Fibroblast of villous mesenchyme (primary cell): ENCODE data around the gene ZNF536. TPM values are rescaled to one million over a fixed set of nuclear protein-coding genes. Genes with fewer than 3 reads are reported as not detected.

ENCODE experiments used
- DNase-seq: peaks from one replicate; pipeline ENCODE4 v3.0.0-alpha.2; 2010; ENCODE audit warnings: low read depth
- H3K4me3 ChIP-seq: 2 replicates; pipeline ENCODE4 v1.5.1; 2011; ENCODE audit warnings: low read depth, mild to moderate bottlenecking, low read length
- CTCF ChIP-seq: IDR thresholded peaks from 2 replicates; pipeline ENCODE4 v1.5.1; 2012; ENCODE audit warnings: low read depth, mild to moderate bottlenecking, low read length; ENCODE audit not compliant: insufficient read depth
- total RNA-seq: library from RNA; depleted of rRNA; stranded (reverse); fragments of >200 nt; gene quantifications from 2 replicates; pipeline ENCODE4 v1.2.3, GENCODE V29; 2012

Gene ZNF536
- total RNA-seq, 1 donor: not detected

DNA sequence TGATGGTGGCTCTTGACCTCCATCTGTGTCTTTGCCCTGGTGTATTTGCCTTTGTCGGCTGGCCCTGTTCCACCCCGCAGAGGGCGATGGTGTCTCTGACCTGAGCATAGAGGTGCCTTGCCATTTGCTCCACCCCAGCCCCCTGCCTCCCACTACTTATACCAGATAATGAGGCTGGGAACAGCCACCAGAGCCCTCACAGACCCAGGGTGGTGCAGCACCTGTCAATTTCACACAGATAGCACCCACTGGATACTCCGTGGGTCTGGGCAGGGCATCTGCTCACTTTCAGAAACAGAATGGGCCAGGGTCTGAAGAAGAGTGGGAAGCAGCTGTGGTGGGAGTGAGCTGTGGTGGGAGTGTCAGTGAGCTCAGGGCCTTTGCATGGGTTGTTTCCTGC, 4.1 kb downstream of the ZNF536 start:
- no peak for DNase-seq
- no peak overlapping the region for H3K4me3 ChIP-seq
- no peak for TF ChIP-seq CTCF

DNA sequence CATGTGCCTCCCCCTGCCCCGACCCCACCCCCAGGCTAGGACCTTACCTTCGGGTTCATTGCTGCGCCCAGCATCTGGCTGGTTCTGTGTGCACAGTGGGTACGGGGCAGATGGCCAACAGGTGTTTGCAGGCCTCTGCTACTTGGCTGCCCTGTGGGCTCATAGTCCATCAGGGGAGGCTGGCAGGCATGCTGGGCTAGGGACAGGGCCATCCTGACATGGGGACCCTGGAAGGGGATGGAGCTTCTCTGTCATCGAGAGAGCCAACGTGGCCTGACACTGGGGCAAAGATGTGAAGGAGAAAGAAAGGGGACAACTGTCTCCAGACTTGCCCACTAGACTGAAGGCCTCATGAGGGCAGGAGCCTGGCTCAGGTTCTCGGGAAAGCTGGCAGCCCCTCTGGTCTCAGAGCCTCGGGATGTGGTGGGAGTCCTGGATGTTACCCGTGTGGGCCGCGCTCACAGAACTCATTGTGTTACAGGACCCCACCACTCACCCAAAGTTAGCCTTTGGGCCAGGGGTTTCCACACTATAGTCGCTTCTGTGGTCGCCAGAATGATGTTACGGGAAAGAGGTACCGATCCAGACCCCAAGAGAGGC, 4.7 kb downstream of the ZNF536 start:
- no peak for TF ChIP-seq CTCF
- DNase-seq: no peak

GRCh38 chr19:30378701-30379100, 6.5 kb downstream of the ZNF536 start:
- H3K4me3 ChIP-seq: no peak overlapping the region
- no peak for DNase-seq
- TF ChIP-seq CTCF: no peak

More for the DNA sequence above, 4.7 kb downstream of the ZNF536 start:
- H3K4me3 ChIP-seq: no peak overlapping the region

- H3K4me3 ChIP-seq: no peak overlapping the region
- no peak for DNase-seq
- no peak for TF ChIP-seq CTCF
These were observed 7.8 kb downstream of the ZNF536 start for GRCh38 chr19:30379841-30380610.

DNA sequence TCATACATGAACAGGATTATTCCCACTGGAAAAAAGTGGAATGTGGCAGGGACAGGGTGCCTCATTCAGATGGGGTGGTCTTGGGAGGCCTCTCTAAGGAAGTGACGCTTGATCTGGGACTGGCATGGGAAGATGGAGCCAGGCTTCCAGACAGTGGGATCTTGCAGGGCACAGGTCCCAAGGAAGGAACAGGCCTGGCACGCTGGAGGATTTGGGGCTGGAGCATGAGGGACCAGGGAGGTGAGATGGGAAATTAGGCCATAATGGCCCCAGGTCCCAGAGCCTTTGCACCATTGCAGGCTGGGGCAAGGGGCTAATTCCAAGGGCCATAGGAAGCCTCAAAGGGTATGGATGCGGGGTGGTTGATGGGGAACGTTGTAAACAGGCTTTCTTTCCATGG, 9.2 kb downstream of the ZNF536 start:
- TF ChIP-seq CTCF: no peak
- no peak for DNase-seq
- H3K4me3 ChIP-seq: no peak overlapping the region

DNA sequence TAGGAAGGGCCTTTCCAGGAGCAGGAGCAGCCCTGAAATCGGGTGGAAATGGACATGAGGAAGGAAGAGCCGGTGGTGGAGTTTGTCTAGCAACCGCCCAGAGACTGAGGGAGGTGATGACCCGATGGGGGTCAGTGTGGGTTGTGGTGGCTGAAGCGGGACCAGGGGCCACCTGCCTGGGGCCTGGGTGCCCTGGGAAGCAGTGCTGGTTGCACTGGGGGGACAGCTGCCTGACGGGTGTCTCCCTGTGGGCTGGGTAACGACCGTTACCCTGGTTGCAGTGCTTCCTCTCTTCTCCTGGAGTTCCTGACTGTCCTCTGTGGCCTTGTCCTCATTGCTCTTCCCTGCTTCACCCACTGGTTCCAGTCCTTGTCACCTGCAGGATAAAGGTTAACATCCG, 13.0 kb downstream of the ZNF536 start:
- H3K4me3 ChIP-seq: no peak overlapping the region
- no peak for DNase-seq
- TF ChIP-seq CTCF: no peak

GRCh38 chr19:30385666-30386065, 13.5 kb downstream of the ZNF536 start:
- DNase-seq: no peak
- no peak overlapping the region for H3K4me3 ChIP-seq
- no peak for TF ChIP-seq CTCF
